PC-3 (cell line): Measurements from ENCODE around the gene MN1. TPM values are rescaled to one million over a fixed set of nuclear protein-coding genes. Genes with fewer than 3 reads are reported as not detected.
A peak's percentile ranks its signal among the peaks of the same experiment; 100 is the strongest.

Experiments used
- ATAC-seq: fragments of 200-7000 bp; cut with Tn5 transposase; 2 replicates; pipeline ENCODE4 v1.9.1; 2020; ENCODE audit warnings: mild to moderate bottlenecking, moderate library complexity
- BruUV-seq: library from RNA; stranded (reverse); fragments of 400-500 nt; replicated peaks from 2 replicates; lab custom pipeline; 2021; lab: Mats Ljungman, UMichigan
- CTCF ChIA-PET: fragments of 300-600 bp; sonication (Branson Sonifier 250); formaldehyde crosslinking; loops from one replicate; lab custom pipeline; 2022; ENCODE audit warnings: antibody characterized with exemption; lab: Charles Lee
- POLR2A ChIA-PET: fragments of 300-600 bp; sonication (Branson Sonifier 250); formaldehyde crosslinking; loops from one replicate; lab custom pipeline; 2022; ENCODE audit warnings: antibody characterized with exemption; ENCODE audit not compliant: unreplicated experiment; lab: Charles Lee
- DNase-seq: peaks from one replicate; pipeline ENCODE4 v3.0.0-alpha.2; 2015
- H2AFZ ChIP-seq: fragments of 300-600 bp; sonication (generic); 2 replicates; pipeline ENCODE4 v1.6.0; 2016; ENCODE audit warnings: antibody characterized with exemption, low read length
- H3F3A ChIP-seq: fragments of 300-600 bp; sonication (generic); one replicate; pipeline ENCODE4 v1.6.0; 2017; ENCODE audit warnings: antibody characterized with exemption, low read length, control low read depth, mild to moderate bottlenecking; ENCODE audit not compliant: unreplicated experiment
- H3K27ac ChIP-seq: fragments of 300-600 bp; sonication (generic); 2 replicates; pipeline ENCODE4 v1.5.1; 2016; ENCODE audit warnings: mild to moderate bottlenecking, low read length
- H3K27me3 ChIP-seq: fragments of 300-600 bp; sonication (generic); 2 replicates; pipeline ENCODE4 v1.6.1; 2016; ENCODE audit warnings: low read length, mixed read lengths
- H3K36me3 ChIP-seq: fragments of 300-600 bp; sonication (generic); 2 replicates; pipeline ENCODE4 v1.6.1; 2016; ENCODE audit warnings: low read depth, mixed run types, low read length, mixed read lengths
- H3K4me1 ChIP-seq: fragments of 300-600 bp; sonication (generic); 2 replicates; pipeline ENCODE4 v1.5.1; 2016; ENCODE audit warnings: low read length; ENCODE audit not compliant: insufficient read depth
- H3K4me2 ChIP-seq: fragments of 300-600 bp; sonication (generic); 2 replicates; pipeline ENCODE4 v1.6.0; 2016; ENCODE audit warnings: low read length
- H3K4me3 ChIP-seq: fragments of 300-600 bp; sonication (generic); 2 replicates; pipeline ENCODE4 v1.5.1; 2016; ENCODE audit warnings: mild to moderate bottlenecking, low read length, mixed read lengths
- H3K79me2 ChIP-seq: fragments of 300-600 bp; sonication (generic); 2 replicates; pipeline ENCODE4 v1.6.1; 2017; ENCODE audit warnings: low read length, mixed read lengths
- H3K9ac ChIP-seq: fragments of 300-600 bp; sonication (generic); 2 replicates; pipeline ENCODE4 v1.6.0; 2016; ENCODE audit warnings: mild to moderate bottlenecking, low read length
- H3K9me2 ChIP-seq: fragments of 300-600 bp; sonication (generic); replicated peaks from 2 replicates; pipeline ENCODE4 v1.6.1; 2016; ENCODE audit warnings: mixed run types, low read length, mixed read lengths
- H3K9me3 ChIP-seq: fragments of 300-600 bp; sonication (generic); 2 replicates; pipeline ENCODE4 v1.6.1; 2016; ENCODE audit warnings: low read length, mixed read lengths
- H4K20me1 ChIP-seq: fragments of 300-600 bp; sonication (generic); 2 replicates; pipeline ENCODE4 v1.6.1; 2016; ENCODE audit warnings: low read length, mixed read lengths
- EZH2 ChIP-seq: fragments of 300-600 bp; sonication (generic); IDR thresholded peaks from one replicate; pipeline ENCODE4 v1.6.1; 2017; ENCODE audit warnings: antibody characterized with exemption, mild to moderate bottlenecking, low read length; ENCODE audit not compliant: unreplicated experiment
- EZH2phosphoT487 ChIP-seq: fragments of 300-600 bp; sonication (generic); IDR thresholded peaks from 2 replicates; pipeline ENCODE4 v1.6.1; 2018; ENCODE audit warnings: mild to moderate bottlenecking, antibody characterized with exemption, low read length, borderline replicate concordance
- intact Hi-C: fragments of 100-400 bp; cut with micrococcal nuclease; formaldehyde crosslinking; loops from 2 replicates; pipeline ENCODE4 v1.9.0; 2023
- total RNA-seq: library from RNA; depleted of rRNA; stranded (reverse); fragments of >200 nt; gene quantifications from 2 replicates; pipeline ENCODE4 v1.2.3, GENCODE V29; 2014
- TF ChIP-seq, protein P1 (sequence below): fragments of 300-600 bp; sonication (generic); conservative IDR thresholded peaks from 2 replicates; pipeline ENCODE4 v1.5.1; 2017; ENCODE audit warnings: antibody characterized with exemption, low read depth, mild to moderate bottlenecking, low read length

The MN1 gene
- total RNA-seq, 1 experiment from 2014 or later, result 2.7 TPM

GRCh38 chr22:27802346-27803073, 954 bp upstream of the MN1 start:
- CTCF ChIA-PET, result no interaction called here
- Histone ChIP-seq H3K9ac (no peak overlapping the region), H3F3A (no peaks in the 10 kb centered on the region), H3K4me2 (no peak overlapping the region), H3K27me3 (peaks cover 17% of the 10 kb centered on the region), H3K27ac (no peak overlapping the region), H3K36me3 (no peaks in the 10 kb centered on the region), H3K9me3 (no peaks in the 10 kb centered on the region), H3K79me2 (no peaks in the 10 kb centered on the region), H4K20me1 (no peaks in the 10 kb centered on the region), H2AFZ (no peak overlapping the region), H3K4me1 (peaks cover 17% of the 10 kb centered on the region), H3K9me2 (no peaks in the 10 kb centered on the region), H3K4me3 (no peak overlapping the region)
- POLR2A ChIA-PET, result no interaction called here
- intact Hi-C loops, result loop anchor here (5.0 kb wide), 1 partner anchor 1040 kb away; no protein-coding TSS in a partner anchor
- ATAC-seq (no peak), DNase-seq (no peak)
- BruUV-seq, result no TSS peak
- TF ChIP-seq, protein P1, sequence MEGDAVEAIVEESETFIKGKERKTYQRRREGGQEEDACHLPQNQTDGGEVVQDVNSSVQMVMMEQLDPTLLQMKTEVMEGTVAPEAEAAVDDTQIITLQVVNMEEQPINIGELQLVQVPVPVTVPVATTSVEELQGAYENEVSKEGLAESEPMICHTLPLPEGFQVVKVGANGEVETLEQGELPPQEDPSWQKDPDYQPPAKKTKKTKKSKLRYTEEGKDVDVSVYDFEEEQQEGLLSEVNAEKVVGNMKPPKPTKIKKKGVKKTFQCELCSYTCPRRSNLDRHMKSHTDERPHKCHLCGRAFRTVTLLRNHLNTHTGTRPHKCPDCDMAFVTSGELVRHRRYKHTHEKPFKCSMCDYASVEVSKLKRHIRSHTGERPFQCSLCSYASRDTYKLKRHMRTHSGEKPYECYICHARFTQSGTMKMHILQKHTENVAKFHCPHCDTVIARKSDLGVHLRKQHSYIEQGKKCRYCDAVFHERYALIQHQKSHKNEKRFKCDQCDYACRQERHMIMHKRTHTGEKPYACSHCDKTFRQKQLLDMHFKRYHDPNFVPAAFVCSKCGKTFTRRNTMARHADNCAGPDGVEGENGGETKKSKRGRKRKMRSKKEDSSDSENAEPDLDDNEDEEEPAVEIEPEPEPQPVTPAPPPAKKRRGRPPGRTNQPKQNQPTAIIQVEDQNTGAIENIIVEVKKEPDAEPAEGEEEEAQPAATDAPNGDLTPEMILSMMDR, result no peak
- no peak for TF ChIP-seq EZH2
- TF ChIP-seq EZH2phosphoT487, result no peak

GRCh38 chr22:27801202-27801615, 347 bp downstream of the MN1 start:
- H3K9me3 ChIP-seq, result no peaks in the 10 kb centered on the region
- TF ChIP-seq, protein P1, result no peak
- TF ChIP-seq EZH2 (no peak), EZH2phosphoT487 (no peak)
- peak overlapping the region; percentile 70 for H3K4me3 ChIP-seq
- H4K20me1 ChIP-seq, result no peaks in the 10 kb centered on the region
- peak; percentile 32 for ATAC-seq
- H3K4me2 ChIP-seq, result peak overlapping the region; percentile 88
- peaks cover 17% of the 10 kb centered on the region for H3K4me1 ChIP-seq
- intact Hi-C loops, result loop anchor here (5.0 kb wide), 1 partner anchor 1039 kb away; no protein-coding TSS in a partner anchor
- POLR2A ChIA-PET, result no interaction called here
- H3K9me2 ChIP-seq, result no peaks in the 10 kb centered on the region
- no peaks in the 10 kb centered on the region for H3K79me2 ChIP-seq
- H3F3A ChIP-seq, result no peaks in the 10 kb centered on the region
- H2AFZ ChIP-seq, result peak overlapping the region; percentile 50
- H3K9ac ChIP-seq, result peak overlapping the region; percentile 27; the same call in 1 of the 2 replicates
- peaks cover 17% of the 10 kb centered on the region for H3K27me3 ChIP-seq
- peak; percentile 25 for DNase-seq
- BruUV-seq, result no TSS peak
- no peak overlapping the region for H3K27ac ChIP-seq
- CTCF ChIA-PET, result no interaction called here
- no peaks in the 10 kb centered on the region for H3K36me3 ChIP-seq
